IPS-NIHi7 (cell line): ENCODE measurements around the gene THSD4.
"Not testable (repeated sequence)": the region's sequence is repeated elsewhere in the genome, so short reads cannot be mapped to it uniquely, and the experiment has no call there.

Source experiments
- DNase-seq: peaks from one replicate; pipeline ENCODE4 v3.0.0; 2012; ENCODE audit warnings: mixed read lengths; ENCODE audit errors: extremely low spot score

The THSD4 gene

DNA sequence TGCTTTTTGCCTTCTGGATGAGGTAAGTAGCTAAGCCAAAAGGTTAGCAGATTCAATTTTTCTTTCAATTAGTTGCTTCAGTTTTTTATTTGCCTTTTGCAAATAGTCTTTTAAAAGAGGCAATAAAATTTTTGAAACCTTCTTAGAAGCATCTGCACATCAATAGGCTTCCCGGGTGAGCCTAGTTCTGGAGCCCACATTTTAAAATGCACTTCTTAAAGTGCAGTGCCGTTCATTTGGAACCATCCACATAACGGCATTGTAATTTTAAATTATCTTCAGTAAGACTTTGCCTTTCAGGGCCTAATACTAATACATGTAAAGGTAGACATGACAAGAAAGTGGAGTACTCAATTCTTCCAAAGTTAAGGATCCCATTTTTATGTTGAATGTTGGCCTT lies 269.2 kb downstream of the THSD4 start:
- no peak for DNase-seq

DNA sequence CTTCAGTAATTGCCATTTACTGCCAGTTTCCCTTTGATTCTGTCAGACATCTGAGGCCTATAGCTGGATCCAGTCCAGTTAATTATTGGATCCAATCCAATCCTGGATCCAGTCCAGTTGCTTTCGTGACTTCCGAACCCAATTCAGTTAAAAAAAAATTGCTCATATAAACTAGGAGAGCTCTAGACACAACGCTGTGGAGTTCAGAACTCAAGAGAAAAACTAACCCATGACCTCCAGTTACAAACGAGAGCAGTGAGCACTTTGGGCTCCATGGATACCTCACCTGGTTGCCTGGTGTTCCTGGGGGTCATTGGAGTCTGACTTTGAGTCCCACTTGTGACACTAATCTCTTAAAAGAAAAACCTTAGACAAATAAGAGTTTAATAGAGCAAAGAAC lies 269.8 kb downstream of the THSD4 start:
- no peak for DNase-seq

DNA sequence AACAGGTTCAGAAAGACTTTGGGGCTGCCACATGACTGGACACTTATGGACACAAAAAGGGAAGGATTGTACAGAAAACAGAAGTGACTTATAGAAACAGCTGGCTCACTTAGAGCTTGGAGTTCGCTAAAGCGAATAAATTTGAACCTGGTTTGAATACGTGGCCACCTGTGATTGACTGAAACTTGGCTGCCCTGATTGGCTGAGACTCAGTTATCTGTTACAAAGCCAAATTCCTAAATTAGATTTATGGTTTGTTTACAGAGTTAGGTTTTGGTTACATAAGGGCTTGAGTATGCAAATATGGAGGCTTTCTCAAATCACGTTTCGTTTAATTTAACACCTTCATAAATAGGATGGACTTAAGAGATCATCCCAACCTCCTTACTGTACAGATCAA lies 270.2 kb downstream of the THSD4 start:
- no peak for DNase-seq

DNA sequence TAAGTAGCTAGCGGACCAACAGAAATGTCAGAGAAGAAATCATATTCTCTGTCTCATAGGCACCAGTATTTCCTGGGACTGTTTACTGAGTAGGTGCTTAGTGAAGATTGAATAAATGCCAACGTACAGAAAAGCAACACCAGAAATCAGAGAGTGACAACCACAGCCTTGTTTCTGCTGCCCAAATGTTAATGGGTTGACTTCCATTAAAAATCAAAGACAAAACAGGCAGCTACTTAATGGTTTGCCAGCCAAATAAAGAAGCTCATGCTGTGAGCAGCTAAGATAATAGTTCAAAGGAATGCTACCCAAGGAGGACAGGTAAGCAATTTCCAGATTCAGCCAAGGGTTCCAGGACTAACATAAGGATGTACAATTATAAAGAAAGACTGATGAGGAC lies 270.7 kb downstream of the THSD4 start:
- no peak for DNase-seq

DNA sequence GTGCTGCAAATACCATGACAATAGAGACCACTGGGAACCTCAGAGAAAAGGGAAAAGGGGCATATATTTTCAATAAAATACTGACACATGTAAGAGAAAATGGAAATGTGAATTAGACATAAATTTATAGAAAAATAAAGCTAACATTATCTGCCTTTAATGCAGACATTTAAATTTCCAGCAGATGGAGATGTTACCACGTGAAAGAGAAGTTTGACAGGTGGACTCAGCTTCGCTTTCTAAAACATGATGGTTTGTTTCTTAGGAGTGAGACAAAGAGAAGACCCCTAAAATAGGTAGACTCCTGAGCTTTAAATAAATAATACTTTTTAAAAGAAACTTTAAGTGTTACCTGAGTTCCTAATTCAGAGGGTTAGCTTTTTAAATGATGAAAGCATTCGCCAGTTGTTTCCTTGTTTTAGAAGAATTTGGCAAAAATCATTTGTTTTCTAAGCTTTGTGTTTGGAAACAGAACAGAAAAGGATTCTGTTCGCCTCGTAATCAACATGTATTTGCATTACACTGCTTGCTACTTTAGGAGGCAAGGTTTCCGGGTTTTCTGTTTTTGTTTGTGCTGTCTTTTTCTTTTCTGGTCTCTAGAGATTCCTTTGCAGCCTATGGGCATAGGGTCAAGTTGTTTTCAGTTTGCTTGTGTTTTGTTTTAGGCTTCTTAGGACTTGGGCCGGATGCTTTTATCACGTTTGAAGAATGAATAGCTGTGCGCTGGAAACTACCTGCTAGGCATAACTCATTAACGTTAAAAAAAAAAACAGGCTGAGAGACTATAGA lies 271.4 kb downstream of the THSD4 start:
- DNase-seq: peak; percentile 27

DNA sequence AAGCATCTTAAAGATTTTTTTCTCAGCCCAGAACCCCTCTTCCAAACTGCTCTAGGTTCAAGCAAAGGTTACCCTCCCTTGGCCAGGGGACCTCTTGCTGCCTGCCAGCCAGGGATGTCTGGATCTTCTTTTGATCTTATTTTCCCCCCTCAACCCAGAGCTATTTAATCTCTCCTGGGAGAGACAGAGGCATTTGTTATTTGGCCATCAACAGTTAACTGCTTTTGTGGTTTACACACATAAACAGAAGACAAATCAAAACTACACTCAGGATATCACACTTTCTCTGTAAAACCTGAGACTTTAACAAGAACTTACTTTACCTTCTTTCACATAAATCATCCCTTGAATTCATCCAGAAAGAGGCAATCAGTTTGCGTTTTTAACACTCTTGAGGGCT lies 272.5 kb downstream of the THSD4 start:
- DNase-seq: no peak

DNA sequence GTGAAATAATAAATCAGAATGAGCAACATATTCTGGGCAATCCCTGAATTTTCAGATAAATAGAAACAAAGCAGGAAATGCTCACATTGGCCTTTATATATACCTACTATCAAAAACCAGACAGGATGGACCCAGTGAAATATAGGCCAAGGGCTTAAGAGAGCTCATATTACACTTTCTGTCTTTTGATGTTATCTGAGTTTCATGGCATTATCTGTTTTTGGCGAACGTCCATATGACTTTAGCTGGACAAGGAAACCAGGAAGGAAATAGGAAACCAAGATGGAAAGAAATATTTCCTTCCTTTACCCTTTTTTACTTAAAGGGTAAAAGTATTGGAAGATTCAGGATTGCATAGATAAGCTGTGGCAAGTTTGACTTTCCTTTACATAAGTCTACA lies 274.8 kb downstream of the THSD4 start:
- DNase-seq: no peak

DNA sequence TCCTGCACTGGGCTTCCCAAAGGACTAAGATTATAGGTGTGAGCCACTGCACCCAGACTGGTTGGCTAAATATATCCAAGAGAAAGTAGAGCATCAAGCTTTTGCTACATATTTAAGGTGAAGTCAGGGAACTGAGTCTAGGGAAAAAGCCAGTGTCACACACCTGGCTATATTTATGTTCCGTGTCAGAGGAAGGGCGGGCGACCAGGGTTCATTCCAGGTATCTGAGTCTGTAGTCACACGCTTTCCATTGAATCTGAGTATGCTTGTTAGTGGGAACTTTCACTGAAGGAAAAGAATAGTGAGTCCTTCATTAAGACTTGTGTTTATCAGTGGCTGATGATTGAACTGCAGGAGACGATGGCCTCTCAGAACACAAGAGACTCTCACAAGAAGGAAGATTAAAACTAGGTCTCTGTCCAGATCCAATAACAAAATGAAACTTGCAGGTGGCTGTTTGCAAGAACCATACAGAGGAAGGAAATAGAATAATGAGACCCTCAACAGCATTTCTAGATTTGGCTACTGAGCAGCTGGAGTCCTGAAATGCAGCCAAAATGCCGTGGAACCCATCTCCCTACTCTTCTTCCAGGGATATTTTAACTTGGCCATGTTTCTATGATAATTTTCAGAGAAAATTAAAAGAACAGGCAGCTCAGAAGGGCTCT lies 276.3 kb downstream of the THSD4 start:
- no peak for DNase-seq

DNA sequence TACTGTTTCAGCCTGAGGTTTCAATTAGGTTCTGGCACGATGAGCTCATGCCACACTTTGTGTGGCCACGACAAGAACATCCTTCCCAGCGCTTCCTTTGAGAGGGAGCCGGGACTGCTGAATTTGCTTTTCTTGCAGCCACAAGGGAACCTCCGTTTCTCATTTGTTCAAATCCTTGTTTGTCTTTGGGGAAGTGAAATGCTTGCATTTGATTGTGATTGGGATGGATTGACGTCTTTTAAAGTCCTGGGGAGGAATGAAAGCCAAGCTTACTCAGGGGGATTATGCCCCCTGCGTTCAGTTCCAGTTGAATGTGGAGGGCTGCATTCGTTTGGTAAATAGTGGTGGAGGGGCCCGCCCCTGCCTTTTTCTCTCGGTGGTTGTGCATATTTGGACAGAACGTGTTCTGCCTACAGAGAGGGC lies 277.6 kb downstream of the THSD4 start:
- no peak for DNase-seq

DNA sequence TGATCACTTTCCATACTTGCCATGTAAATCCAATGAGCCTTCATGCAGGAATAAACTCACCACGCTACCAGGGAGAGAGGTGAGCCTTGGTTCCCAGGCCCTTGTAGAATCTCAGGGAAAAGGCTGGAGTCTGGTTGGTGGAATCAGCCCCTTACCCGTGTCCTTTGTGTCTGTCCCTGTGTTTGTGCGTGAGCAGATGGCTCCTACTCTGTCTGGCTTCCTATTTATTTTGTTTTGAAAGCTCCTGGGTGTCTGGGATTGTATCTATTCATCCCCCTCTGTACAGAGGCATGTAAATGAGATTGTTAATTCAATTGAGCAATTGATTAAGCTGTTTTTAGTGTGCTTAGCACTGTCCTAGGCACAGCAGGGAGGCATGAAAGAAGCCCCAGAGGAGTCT lies 278.1 kb downstream of the THSD4 start:
- DNase-seq: no peak

DNA sequence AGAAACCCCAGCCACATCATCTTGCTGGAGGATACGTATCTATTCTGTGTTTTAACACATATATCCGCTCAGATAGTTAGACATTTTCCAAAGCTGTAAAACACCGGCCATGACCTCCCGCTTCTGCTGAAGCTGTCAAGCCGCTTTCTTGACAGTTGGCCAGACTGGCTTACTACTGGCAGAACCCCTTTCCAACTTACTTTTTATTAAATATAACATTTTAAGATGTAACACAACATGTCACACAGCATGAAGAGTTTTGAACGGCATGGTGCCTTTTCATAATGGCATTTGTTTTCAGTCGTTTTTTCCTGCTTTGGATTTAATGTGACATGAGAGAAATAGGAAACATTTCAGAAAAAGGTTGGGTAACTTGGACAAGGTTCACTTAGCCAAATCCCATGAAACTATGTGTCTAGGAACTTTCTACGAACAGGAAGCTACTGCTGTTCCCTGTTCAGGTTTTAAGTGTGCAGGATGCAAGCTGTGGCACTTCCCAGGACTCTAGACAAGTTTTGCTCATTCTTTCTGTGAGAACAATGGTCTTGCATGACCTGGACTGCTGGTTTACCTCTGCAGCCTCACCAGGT lies 281.4 kb downstream of the THSD4 start:
- DNase-seq: no peak

DNA sequence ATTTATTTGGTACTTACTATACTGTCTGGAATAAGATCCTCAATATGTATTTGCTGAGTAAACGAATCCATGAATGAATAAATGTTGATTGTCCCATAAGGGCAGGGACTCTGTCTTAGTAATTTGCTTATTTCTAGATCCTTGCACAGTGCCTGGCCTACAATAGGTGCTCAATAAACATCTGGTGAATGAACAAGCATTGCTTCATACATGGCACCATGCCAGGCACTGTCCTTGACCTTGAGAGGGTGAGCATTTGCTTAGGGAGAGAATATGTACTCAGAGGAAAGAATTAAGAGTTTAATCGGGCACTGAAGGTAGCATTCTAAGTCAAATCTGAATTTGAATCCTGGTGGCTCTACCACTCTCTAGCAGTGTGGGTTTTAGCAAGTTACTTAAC lies 282.1 kb downstream of the THSD4 start:
- no peak for DNase-seq

DNA sequence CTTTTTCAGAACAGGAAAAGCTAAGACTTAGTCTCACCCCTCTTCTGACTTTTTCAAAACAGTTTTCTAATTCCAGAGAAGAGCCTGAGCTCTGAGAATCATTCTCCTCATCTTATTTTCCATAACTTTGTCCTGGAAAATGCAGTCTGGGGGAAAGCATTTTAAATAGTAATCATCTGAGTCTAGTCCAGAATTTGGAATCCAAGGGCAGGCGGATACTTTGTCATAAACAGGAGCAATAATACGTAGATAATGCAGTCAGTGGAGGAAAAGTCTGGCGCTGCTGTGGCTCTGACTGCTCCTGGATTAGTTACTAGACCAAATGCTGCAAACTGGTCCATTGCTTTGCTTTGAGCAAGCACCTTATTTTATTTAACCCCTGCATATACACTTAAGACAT lies 285.0 kb downstream of the THSD4 start:
- no peak for DNase-seq

DNA sequence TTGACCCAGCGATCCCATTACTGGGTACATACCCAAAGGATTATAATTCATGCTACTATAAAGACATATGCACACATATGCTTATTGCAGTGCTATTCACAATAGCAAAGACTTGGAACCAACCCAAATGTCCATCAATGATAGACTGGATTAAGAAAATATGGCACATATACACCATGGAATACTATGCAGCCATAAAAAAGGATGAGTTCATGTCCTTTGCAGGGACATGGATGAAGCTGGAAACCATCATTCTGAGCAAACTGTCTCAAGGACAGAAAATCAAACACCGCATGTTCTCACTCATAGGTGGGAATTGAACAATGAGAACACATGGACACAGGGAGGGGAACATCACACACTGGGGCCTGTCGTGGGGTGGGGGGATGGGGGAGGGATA lies 286.5 kb downstream of the THSD4 start:
- DNase-seq: not testable (repeated sequence)

DNA sequence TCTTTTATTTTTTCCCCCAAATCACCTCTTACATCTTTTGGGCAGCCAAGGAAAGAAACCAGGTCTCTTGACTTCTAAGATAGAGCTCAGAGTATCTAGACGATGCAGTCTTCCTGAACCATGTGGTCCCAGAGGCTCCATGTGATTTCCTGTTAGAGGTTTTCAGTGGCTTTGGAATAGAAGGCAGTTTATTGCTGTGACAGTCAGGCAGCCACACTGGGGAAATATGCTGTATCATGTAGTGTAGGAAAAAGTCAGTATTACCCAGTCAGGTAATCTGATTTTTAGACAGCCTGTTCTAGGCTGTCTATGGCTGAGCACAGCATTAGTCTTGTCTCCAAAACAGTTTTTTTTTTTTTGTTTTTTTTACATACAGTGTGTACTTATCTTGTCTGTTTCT lies 294.3 kb downstream of the THSD4 start:
- DNase-seq: no peak

DNA sequence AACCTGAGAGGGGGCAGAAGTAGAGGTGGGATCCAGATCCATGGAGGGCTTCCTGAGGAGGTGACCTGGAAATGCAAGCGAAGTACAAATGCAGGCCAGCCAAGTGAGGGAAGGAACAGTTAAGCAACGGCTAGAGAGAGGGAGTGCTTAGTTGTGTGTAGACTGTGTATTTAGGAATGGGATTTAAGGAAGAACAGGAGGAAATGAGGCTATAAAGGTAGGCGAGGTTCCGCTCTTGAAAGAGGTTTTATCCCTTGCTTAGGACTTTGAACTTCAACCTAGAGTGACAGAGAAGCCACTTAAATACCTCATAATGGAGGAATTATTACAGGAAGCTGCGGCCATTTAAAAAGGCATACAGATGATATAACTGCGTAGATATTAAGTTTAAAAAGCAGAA lies 295.1 kb downstream of the THSD4 start:
- DNase-seq: no peak

DNA sequence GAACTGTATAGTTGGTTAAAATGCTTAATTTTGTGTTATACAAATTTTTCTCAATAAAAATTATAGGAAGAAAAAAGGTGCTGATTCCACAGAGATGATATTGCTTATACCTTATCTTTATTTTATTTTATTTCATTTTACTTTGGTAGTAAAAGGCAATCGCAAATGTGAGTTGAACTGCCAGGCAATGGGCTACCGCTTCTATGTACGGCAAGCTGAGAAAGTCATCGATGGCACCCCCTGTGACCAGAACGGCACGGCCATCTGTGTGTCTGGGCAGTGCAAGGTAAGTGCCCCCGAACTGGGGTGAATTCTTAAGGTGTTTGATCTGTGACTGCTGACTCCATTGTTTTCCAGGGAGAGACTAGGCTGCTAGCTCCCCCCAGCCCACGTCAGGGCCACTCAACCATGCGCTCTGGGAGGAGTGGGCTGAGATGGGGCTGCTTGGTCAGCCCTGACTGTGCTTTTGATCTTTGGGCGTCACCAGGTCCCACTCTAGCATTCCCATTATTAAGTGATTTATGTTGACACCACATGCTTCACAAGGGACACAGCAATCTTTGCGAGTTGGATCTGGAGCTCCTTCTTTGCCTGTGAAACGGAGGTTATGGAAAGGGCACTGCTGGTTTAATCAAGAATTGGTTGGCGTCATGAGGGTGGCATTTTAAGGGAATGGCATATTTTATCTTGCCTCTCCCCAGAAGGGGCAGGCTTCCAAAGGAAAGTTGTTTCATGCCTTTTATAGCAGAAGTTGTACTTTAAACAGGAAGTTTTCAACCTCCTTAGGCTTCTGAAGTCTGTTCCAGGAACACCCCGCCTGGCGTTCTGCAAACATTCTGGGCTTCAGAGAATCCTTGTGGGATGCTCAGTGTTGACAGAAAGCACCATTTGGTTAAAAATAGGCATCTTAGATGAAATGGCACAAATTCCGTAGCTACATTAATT lies 296.5 kb downstream of the THSD4 start:
- DNase-seq: no peak

DNA sequence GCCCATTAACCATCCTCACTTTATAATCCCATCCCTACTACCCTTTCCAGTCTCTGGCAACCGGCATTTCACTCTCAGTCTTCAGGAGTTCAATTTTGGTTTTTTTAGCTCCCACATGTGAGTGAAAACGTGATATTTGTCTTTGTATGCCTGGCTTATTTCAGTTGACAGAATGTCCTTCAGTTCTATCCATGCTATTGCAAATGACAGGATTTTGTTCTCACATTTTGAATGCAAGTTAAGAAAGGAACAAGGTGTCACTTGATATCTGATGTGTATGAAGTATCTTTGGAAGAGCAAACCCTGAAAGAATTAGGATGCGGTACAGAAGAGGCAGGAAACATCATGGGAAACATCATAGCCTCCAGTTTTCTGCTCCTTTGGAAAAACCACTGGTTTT lies 298.1 kb downstream of the THSD4 start:
- no peak for DNase-seq

DNA sequence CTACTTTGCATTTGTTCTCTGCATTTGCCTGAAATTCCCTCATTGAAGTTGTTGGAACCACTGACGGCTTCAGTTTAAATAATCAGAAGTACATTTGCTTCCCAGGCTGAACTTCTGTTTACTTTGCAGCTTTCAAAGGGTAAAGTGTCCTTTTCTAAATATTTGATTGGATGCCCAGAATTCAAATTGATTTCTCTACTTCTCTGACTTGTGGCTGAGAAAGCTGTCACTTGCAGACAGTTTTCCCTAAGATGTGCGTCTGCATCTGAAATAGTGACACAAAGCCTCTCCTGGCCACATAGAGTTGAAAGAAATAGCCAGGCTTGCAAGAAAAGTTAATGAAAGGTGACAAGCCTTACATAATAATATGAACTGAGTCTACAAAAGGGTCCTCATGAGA lies 299.6 kb downstream of the THSD4 start:
- DNase-seq: no peak

DNA sequence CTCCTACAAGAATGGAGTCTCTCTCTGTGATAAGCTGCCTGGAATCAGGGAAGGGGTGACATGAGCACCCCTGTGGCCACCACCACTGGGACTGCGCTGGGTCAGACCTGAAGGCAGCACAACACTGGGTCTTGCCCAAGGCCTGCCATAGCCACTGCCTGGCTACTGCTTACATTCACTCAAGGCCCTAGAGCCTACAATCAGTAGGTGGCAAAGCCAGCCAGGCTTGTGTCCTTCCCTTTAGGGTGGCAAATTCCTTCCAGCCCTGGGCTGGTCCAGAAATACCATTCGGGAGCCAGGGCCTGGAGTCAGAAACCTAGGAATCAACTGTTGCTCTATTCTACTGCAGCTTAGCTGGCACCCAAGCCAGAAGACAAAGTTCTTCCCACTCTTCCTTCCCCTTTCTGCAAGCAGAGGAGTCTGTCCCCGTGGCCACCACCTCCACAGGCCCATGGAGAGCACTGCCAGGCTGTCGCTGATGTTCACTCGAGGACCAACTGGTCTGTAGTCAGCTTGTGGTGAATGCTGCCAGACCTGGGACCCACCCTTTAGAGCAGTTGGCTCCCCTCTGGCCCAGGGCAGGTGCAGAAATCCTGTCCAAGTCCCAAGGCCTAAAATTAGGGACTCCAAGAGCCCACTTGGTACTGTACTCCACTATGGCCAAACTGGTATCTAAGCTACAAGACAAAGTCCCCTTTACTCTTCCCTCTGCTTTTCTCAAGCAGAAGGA lies 307.4 kb downstream of the THSD4 start:
- DNase-seq: no peak

DNA sequence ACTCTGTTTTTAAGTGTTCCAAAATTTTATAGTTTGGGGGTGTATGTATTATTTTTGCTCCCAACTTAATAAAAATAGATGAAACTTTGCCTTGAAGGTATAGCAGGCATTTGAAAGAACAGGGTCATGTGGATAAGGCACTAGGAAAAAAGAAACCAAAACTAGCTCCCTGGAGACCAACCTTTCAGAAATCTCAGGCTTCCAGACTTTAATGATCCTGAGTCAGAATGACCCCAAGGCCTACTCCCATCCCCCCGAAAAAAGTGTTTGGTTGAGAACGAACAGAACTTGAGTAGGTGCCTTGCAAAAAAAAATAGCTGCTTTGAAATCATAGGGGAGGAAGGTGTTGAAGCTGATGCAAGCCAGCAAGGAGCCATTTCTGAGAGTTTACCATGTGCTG lies 309.5 kb downstream of the THSD4 start:
- no peak for DNase-seq
